ENCODE measurements around the gene SETD2. TPM values are rescaled to one million over a fixed set of nuclear protein-coding genes. Genes with fewer than 3 reads are reported as not detected.

The SETD2 gene
- total and polyA plus RNA-seq, 9 of the 15 experiments (the other 6 are each of a cell fraction or from before 2014, with no cell fraction given), result 8.2 to 44.0 (median 33.6) TPM

- intact Hi-C loops (cut with micrococcal nuclease), result loop anchor here (10.0 kb wide), 1 partner anchor 291 kb away; the partner anchor contains the start of gene TMIE
- FAIRE-seq (no peak), ATAC-seq (no peak), DNase-seq (ENCODE audit: extremely low read depth in 1 of 4, low spot score in 3 of 4) (no peak)
- no TSS peak for BruUV-seq (replicated peaks)
- H3K79me2 ChIP-seq (ENCODE audit: control insufficient read depth, insufficient read depth, low read length), result no peaks in the 10 kb centered on the region
- no peaks in the 10 kb centered on the region for H3K27me3 ChIP-seq (ENCODE audit: control insufficient read depth in 2 of 2, insufficient read depth in 2 of 2, low read length in 2 of 2)
- peak overlapping the region in 1 of 2 experiments; percentile 75; a peak in 2 of 4 replicates for H3K9ac ChIP-seq (ENCODE audit: insufficient read depth in 1 of 2, low read depth in 2 of 2, low read length in 2 of 2)
- no peaks in the 10 kb centered on the region for H3K9me3 ChIP-seq (replicated peaks; ENCODE audit: control insufficient read depth, insufficient read depth, low read depth, low read length)
- peaks cover 0 to 61% of the 10 kb centered on the region in 2 experiments; a peak in 2 of 5 replicates for H3K4me1 ChIP-seq (replicated peaks in 1 of 2; ENCODE audit: control insufficient read depth in 2 of 2, insufficient read depth in 2 of 2, low read length in 2 of 2)
- no peak overlapping the region for H3K4me2 ChIP-seq (ENCODE audit: insufficient read depth, low read length)
- ChIA-PET POLR2A (interaction anchor here (0.6 to 2.9 kb wide), 8 partner anchors 8 to 17 kb away, joined by 3 to 16 read pairs (median 4); no protein-coding TSS in a partner anchor), CTCF (ENCODE audit: low intra/inter-chr PET ratio) (interaction anchor here (3.8 kb wide), 1 partner anchor 72 kb away, joined by 33 read pairs; no protein-coding TSS in a partner anchor)
- 89% methylated on average over 18 of the region's 22 CpGs for WGBS (ENCODE audit: insufficient coverage, low coverage, missing lambda C conversion rate)
- peaks cover 98% of the 10 kb centered on the region for H3K36me3 ChIP-seq (ENCODE audit: control insufficient read depth, insufficient read depth, low read length)
- in situ Hi-C loops (cut with MboI), result no loop called here
- no peak overlapping the region for H2AFZ ChIP-seq (ENCODE audit: low read depth, low read length)
- H4K20me1 ChIP-seq (replicated peaks; ENCODE audit: control insufficient read depth, insufficient read depth, low read length), result peaks cover 4% of the 10 kb centered on the region; the same call in 1 of the 2 replicates
- H3K27ac ChIP-seq (ENCODE audit: extremely low read depth, low read depth, low read length), result no peak overlapping the region
- no peaks in the 10 kb centered on the region for H3K9me1 ChIP-seq (ENCODE audit: control insufficient read depth, insufficient read depth, low read length)
- no peak overlapping the region for H3K4me3 ChIP-seq
- TF ChIP-seq LCOR (CRISPR knock-in tag; IDR thresholded peaks at IDR 0.05) (no peak), NFE2 (IDR thresholded peaks at IDR 0.05; ENCODE audit: low read depth) (no peak), DLX4 (CRISPR knock-in tag; IDR thresholded peaks at IDR 0.05) (no peak), POLR2G (IDR thresholded peaks at IDR 0.05; ENCODE audit: low read depth, low read length) (peak; percentile 76), COPS2 (conservative IDR thresholded peaks at IDR 0.05) (no peak), NFATC3 (IDR thresholded peaks at IDR 0.05) (no peak), ZNF146 (CRISPR knock-in tag; IDR thresholded peaks at IDR 0.05; ENCODE audit: unreplicated experiment) (no peak), FOXA1 (IDR thresholded peaks at IDR 0.05; ENCODE audit: borderline replicate concordance) (no peak), RAD21 (CRISPR knock-in tag; conservative IDR thresholded peaks at IDR 0.05 in 1 of 2, IDR thresholded peaks at IDR 0.05 in 1 of 2) (no peak), ZNF717 (CRISPR knock-in tag; IDR thresholded peaks at IDR 0.05) (no peak), ELF1 (tag; IDR thresholded peaks at IDR 0.05) (no peak), ZNF398 (CRISPR knock-in tag; IDR thresholded peaks at IDR 0.05) (no peak), MAFK (IDR thresholded peaks at IDR 0.05; ENCODE audit: low read length) (no peak), ZBED1 (IDR thresholded peaks at IDR 0.05) (no peak), ZC3H4 (CRISPR knock-in tag; IDR thresholded peaks at IDR 0.05; ENCODE audit: borderline replicate concordance) (no peak), ZNF280A (IDR thresholded peaks at IDR 0.05; ENCODE audit: low read depth, partially characterized antibody) (no peak), IRF1 (CRISPR knock-in tag; IDR thresholded peaks at IDR 0.05; ENCODE audit: borderline replicate concordance) (no peak), KAT8 (IDR thresholded peaks at IDR 0.05; ENCODE audit: low read depth) (no peak), POLR2A (conservative IDR thresholded peaks at IDR 0.05) (0 out of 2 replicates have a peak, but pooled peaks have one; percentile 1)
Observed at GRCh38 chr3:46995901-46996562, 167.9 kb downstream of the SETD2 start.
